OCI-LY7 (cell line): Measurements from ENCODE around the gene LTBP4. TPM values are rescaled to one million over a fixed set of nuclear protein-coding genes. Genes with fewer than 3 reads are reported as not detected.

ENCODE experiments used
- BruUV-seq: library from RNA; stranded (reverse); fragments of 400-500 nt; replicated peaks from 2 replicates; lab custom pipeline; 2021; lab: Mats Ljungman, UMichigan
- CTCF ChIA-PET: fragments of 300-600 bp; sonication (Branson Sonifier 250); formaldehyde crosslinking; loops from one replicate; lab custom pipeline; 2022; ENCODE audit warnings: antibody characterized with exemption; ENCODE audit not compliant: unreplicated experiment; lab: Charles Lee
- POLR2A ChIA-PET: fragments of 300-600 bp; sonication (Branson Sonifier 250); formaldehyde crosslinking; loops from one replicate; lab custom pipeline; 2022; ENCODE audit warnings: antibody characterized with exemption; lab: Charles Lee
- DNase-seq: peaks from one replicate; pipeline ENCODE4 v3.0.0-alpha.2; 2015; ENCODE audit warnings: low spot score
- H2AFZ ChIP-seq: fragments of 200-600 bp; sonication (generic), shearing (Covaris generic); 2 replicates; pipeline ENCODE4 v1.6.1; 2014; ENCODE audit warnings: mild to moderate bottlenecking, antibody characterized with exemption, low read length, moderate library complexity
- H3K27ac ChIP-seq: fragments of 200-600 bp; sonication (generic); 2 replicates; pipeline ENCODE4 v1.5.1; 2014; ENCODE audit warnings: mixed run types, low read depth, mild to moderate bottlenecking, moderate library complexity, low read length, inconsistent platforms; ENCODE audit not compliant: poor library complexity, severe bottlenecking
- H3K36me3 ChIP-seq: fragments of 200-600 bp; sonication (generic); 2 replicates; pipeline ENCODE4 v1.6.1; 2014; ENCODE audit warnings: mild to moderate bottlenecking, antibody characterized with exemption, low read length, moderate library complexity, mixed read lengths; ENCODE audit not compliant: insufficient read depth
- H3K4me1 ChIP-seq: fragments of 200-600 bp; sonication (generic); 2 replicates; pipeline ENCODE4 v1.5.1; 2014; ENCODE audit warnings: mild to moderate bottlenecking, low read length; ENCODE audit not compliant: insufficient read depth, poor library complexity, severe bottlenecking
- H3K4me2 ChIP-seq: fragments of 200-600 bp; sonication (generic); 2 replicates; pipeline ENCODE4 v1.6.1; 2014; ENCODE audit warnings: mild to moderate bottlenecking, low read length
- H3K4me3 ChIP-seq: fragments of 200-600 bp; sonication (generic); 2 replicates; pipeline ENCODE4 v1.5.1; 2014; ENCODE audit warnings: mild to moderate bottlenecking, low read depth, low read length; ENCODE audit not compliant: poor library complexity, severe bottlenecking
- H3K79me2 ChIP-seq: fragments of 200-600 bp; sonication (generic); 2 replicates; pipeline ENCODE4 v1.6.1; 2016; ENCODE audit warnings: low read depth, mild to moderate bottlenecking, low read length, moderate library complexity, mixed read lengths; ENCODE audit not compliant: insufficient read depth
- H3K9me2 ChIP-seq: fragments of 200-600 bp; sonication (generic); 2 replicates; pipeline ENCODE4 v1.6.1; 2016; ENCODE audit warnings: mild to moderate bottlenecking, low read length, mixed read lengths; ENCODE audit not compliant: insufficient read depth
- H3K9me3 ChIP-seq: fragments of 200-600 bp; sonication (generic); 2 replicates; pipeline ENCODE4 v1.6.1; 2014; ENCODE audit warnings: mild to moderate bottlenecking, mixed run types, low read length, mixed read lengths
- H4K20me1 ChIP-seq: fragments of 200-600 bp; sonication (generic); 2 replicates; pipeline ENCODE4 v1.6.1; 2014; ENCODE audit warnings: mild to moderate bottlenecking, antibody characterized with exemption, low read length, moderate library complexity, mixed read lengths; ENCODE audit not compliant: insufficient read depth
- EZH2phosphoT487 ChIP-seq: fragments of 200-600 bp; sonication (generic); IDR thresholded peaks from 2 replicates; pipeline ENCODE4 v1.6.1; 2018; ENCODE audit warnings: low read depth, borderline replicate concordance, mild to moderate bottlenecking, mixed run types, antibody characterized with exemption, low read length, moderate library complexity, mixed read lengths
- intact Hi-C: fragments of 100-400 bp; cut with micrococcal nuclease; formaldehyde crosslinking; loops from one replicate; pipeline ENCODE4 v1.10.0; 2022; ENCODE audit not compliant: unreplicated experiment
- total RNA-seq, 2 experiments: library from RNA; depleted of rRNA in 1 of 2; stranded (reverse); fragments of >200 nt in 1 of 2; shearing (Covaris generic) in 1 of 2; gene quantifications; 2 replicates each; pipeline ENCODE4 v1.2.3, GENCODE V29; 2014 to 2022
- TF ChIP-seq, protein P1 (sequence below): fragments of 200-600 bp; sonication (generic); conservative IDR thresholded peaks from 2 replicates; pipeline ENCODE4 v1.5.1; 2014; ENCODE audit warnings: mild to moderate bottlenecking, antibody characterized with exemption, low read length, moderate library complexity, mixed read lengths

LTBP4 gene
- total RNA-seq, 2 experiments from 2014 or later = 44.5 to 108 TPM

DNA sequence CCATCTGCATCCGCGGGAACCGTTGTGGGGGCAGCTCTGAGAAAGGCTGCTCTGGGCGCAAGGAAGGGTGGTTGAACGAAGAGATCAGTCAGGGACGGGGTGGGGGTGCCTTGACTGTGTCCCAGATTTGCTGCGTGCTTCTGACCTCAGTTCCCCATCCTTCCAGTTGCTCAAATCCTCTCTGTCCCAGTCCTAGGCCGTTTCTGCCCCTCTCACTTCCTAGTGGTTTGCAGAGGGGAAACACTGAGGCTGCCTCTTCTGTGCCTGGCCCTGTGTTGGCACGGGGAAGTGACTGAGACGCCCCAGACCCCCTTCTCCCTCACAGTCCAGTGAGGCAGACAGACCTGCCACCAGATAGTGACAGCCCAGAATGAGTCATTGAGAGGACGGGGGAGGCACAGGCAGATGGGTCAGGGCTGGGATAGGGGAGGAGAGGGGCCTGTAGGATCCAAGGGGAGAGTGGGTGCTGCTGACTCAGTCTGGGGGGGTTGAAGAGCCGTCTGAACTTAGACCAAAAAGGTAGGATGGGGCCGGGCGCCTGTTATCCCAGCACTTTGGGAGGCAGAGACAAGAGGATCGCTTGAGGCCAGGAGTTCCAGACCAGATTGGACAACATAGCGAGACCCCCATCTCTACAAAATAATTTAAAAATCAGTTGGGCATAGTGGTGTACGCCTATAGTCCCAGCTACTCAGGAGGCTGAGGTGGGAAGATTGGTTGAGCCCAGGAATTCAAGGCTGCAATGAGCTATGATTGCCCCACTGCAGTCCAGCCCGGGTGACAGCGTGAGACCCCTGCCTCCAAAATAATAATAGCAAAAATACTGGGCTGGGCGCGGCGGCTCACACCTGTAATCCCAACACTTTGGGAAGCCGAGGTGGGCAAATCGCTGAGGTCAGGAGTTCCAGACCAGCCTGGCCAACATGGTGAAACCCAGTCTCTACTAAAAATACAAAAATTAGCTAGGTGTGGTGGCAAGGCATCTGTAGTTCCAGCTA lies 62.8 kb downstream of the LTBP4 start:
- H2AFZ ChIP-seq = peak overlapping the region; percentile 94
- ChIA-PET POLR2A (no interaction called here), CTCF (interaction anchor here (0.6 to 1.0 kb wide), 2 partner anchors 86 to 156 kb away, joined by 3 read pairs; partner anchors contain the start of gene ACTMAP)
- no peak overlapping the region for H3K27ac ChIP-seq
- peaks cover 8% of the 10 kb centered on the region for H3K4me1 ChIP-seq
- no peaks in the 10 kb centered on the region for H3K36me3 ChIP-seq
- DNase-seq = no peak
- no peaks in the 10 kb centered on the region for H3K79me2 ChIP-seq
- peak overlapping the region; percentile 83 for H3K4me2 ChIP-seq
- BruUV-seq = no TSS peak
- H3K9me2 ChIP-seq = no peaks in the 10 kb centered on the region
- peak overlapping the region; percentile 76 for H3K4me3 ChIP-seq
- TF ChIP-seq EZH2phosphoT487 = no peak
- TF ChIP-seq, protein P1, sequence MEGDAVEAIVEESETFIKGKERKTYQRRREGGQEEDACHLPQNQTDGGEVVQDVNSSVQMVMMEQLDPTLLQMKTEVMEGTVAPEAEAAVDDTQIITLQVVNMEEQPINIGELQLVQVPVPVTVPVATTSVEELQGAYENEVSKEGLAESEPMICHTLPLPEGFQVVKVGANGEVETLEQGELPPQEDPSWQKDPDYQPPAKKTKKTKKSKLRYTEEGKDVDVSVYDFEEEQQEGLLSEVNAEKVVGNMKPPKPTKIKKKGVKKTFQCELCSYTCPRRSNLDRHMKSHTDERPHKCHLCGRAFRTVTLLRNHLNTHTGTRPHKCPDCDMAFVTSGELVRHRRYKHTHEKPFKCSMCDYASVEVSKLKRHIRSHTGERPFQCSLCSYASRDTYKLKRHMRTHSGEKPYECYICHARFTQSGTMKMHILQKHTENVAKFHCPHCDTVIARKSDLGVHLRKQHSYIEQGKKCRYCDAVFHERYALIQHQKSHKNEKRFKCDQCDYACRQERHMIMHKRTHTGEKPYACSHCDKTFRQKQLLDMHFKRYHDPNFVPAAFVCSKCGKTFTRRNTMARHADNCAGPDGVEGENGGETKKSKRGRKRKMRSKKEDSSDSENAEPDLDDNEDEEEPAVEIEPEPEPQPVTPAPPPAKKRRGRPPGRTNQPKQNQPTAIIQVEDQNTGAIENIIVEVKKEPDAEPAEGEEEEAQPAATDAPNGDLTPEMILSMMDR = no peak
- intact Hi-C loops = loop anchor here (1.0 to 5.0 kb wide), 4 partner anchors 88 to 481 kb away; partner anchors contain the start of genes ACTMAP and SNRPA
- no peaks in the 10 kb centered on the region for H3K9me3 ChIP-seq
- H4K20me1 ChIP-seq = no peaks in the 10 kb centered on the region

DNA sequence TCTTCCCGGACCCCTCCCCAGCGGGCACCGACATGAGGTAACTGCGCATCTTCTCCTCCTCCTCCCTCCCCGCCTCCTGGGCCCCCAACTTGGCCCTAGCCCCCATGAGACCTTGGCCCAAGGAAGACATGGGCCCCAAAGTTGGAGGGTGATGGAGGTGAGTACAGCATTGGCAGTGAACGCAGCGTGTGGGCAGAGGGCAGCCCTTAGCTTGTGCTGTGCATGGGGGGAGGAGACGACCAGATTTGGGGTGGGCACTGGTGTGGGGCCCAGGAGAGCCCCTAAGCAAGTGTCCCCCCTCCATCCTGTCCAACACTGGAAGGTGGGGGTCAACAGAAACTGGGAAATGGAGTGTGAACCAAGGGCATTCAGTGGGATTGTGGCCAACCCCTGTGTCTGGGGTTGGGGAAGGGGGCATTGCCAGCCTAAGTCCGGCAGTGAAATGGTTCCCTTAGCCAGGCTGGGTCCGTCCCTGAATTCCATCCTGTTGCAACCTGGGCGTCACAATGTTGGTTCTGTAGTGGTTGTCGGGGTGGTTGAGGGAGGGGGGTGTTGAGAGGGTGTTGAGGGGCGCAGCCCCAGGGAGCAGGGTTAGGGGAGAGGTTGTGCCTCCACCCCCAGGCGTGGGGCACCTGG lies 65.8 kb downstream of the LTBP4 start:
- no peak overlapping the region for H3K4me2 ChIP-seq
- no TSS peak for BruUV-seq

More for the DNA sequence above, 65.8 kb downstream of the LTBP4 start:
- no peak overlapping the region for H3K4me3 ChIP-seq
- no peaks in the 10 kb centered on the region for H3K9me3 ChIP-seq
- POLR2A ChIA-PET = no interaction called here
- no peaks in the 10 kb centered on the region for H4K20me1 ChIP-seq
- CTCF ChIA-PET = no interaction called here
- H3K4me1 ChIP-seq = peaks cover 8% of the 10 kb centered on the region
- DNase-seq = no peak
- no peaks in the 10 kb centered on the region for H3K79me2 ChIP-seq
- no peak for TF ChIP-seq EZH2phosphoT487
- TF ChIP-seq, protein P1 = no peak
- no peak overlapping the region for H3K27ac ChIP-seq
- intact Hi-C loops = no loop called here
- no peak overlapping the region for H2AFZ ChIP-seq
- H3K36me3 ChIP-seq = 0 out of 2 replicates have a peak, but pooled peaks cover 6% of the 10 kb centered on the region
- H3K9me2 ChIP-seq = no peaks in the 10 kb centered on the region
